Measurements from ENCODE around the gene BARHL2. TPM values are rescaled to one million over a fixed set of nuclear protein-coding genes. Genes with fewer than 3 reads are reported as not detected.

The BARHL2 gene
- total and polyA plus RNA-seq, 8 donors, result not detected

GRCh38 chr1:90715309-90715708 lies 1.8 kb downstream of the BARHL2 start:
- H3K4me1 ChIP-seq, result peaks cover 0 to 10% (median 0%) of the 10 kb centered on the region in 3 donors
- intact Hi-C loops (cut with DNase I), result no loop called here
- ATAC-seq (no peak), FAIRE-seq (no peak), DNase-seq (no peak)
- H3K36me3 ChIP-seq, result no peaks in the 10 kb centered on the region
- no peak overlapping the region for H3K4me3 ChIP-seq
- H3K27me3 ChIP-seq, result peaks cover 10 to 86% (median 20%) of the 10 kb centered on the region in 4 donors
- no peaks in the 10 kb centered on the region for H3K9me3 ChIP-seq
- TF ChIP-seq, protein P1, sequence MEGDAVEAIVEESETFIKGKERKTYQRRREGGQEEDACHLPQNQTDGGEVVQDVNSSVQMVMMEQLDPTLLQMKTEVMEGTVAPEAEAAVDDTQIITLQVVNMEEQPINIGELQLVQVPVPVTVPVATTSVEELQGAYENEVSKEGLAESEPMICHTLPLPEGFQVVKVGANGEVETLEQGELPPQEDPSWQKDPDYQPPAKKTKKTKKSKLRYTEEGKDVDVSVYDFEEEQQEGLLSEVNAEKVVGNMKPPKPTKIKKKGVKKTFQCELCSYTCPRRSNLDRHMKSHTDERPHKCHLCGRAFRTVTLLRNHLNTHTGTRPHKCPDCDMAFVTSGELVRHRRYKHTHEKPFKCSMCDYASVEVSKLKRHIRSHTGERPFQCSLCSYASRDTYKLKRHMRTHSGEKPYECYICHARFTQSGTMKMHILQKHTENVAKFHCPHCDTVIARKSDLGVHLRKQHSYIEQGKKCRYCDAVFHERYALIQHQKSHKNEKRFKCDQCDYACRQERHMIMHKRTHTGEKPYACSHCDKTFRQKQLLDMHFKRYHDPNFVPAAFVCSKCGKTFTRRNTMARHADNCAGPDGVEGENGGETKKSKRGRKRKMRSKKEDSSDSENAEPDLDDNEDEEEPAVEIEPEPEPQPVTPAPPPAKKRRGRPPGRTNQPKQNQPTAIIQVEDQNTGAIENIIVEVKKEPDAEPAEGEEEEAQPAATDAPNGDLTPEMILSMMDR (IDR thresholded peaks at IDR 0.05), result no peak
- whole genome bisulfite sequencing, 2 donors, result 3 to 9% methylated on average over 5 of the region's 5 CpGs
- no peak overlapping the region for H3K27ac ChIP-seq

- TF ChIP-seq, protein P1 (IDR thresholded peaks at IDR 0.05), result no peak
- Histone ChIP-seq H3K4me1 (peaks cover 0 to 10% (median 0%) of the 10 kb centered on the region in 3 donors), H3K36me3 (no peaks in the 10 kb centered on the region), H3K9me3 (no peaks in the 10 kb centered on the region), H3K27ac (no peak overlapping the region), H3K27me3 (peaks cover 10 to 83% (median 23%) of the 10 kb centered on the region in 4 donors), H3K4me3 (no peak overlapping the region)
- DNase-seq (no peak), ATAC-seq (no peak), FAIRE-seq (no peak)
- intact Hi-C loops (cut with DNase I), result no loop called here
- WGBS, 2 donors, result 6% methylated on average over 14 of the region's 14 CpGs
Observed at GRCh38 chr1:90714521-90714951, 2.6 kb downstream of the BARHL2 start.

DNA sequence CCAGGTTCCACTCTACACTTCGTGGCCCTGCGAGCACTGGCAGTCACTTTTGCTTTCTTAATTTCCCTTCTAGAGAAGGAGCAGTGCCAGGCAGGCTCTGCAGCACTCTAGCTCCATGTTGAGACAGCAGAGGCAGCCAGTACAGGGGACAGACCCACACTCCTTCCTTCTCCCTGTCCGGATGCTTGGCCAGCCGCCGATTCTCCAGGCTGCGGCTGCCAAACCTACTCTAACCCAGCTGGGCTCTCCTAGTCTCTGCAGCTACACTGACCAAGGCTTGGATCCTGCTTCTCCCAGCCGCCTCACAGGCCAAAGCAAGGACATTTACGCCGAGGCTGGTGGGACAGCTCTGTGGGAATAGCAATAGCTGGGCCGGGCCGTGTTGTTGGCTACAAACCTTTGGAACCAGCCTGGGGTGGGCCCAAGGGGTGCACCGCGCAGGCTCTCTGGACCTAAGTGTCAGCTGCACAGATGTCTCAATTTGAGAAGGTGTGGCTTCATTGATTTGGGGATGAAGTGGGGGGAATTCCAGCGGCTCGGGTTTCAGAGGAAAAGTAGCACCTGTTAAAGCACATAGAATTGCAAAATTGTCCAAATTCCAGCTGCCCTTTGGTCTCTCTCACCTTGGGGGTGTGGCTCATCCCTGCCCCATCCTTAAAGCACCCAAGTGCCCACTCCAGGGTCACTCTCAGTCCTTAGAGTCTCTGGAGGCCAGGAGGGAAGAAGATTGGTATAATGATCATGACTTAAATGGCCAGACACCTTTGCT lies 3.2 kb downstream of the BARHL2 start:
- H3K4me3 ChIP-seq, result no peak overlapping the region
- no peak for FAIRE-seq
- ATAC-seq, result no peak

GRCh38 chr1:90712915-90713730 lies 4.0 kb downstream of the BARHL2 start:
- Histone ChIP-seq H3K4me3 (no peak overlapping the region), H3K36me3 (no peaks in the 10 kb centered on the region), H3K27ac (no peak overlapping the region), H3K9me3 (no peaks in the 10 kb centered on the region), H3K4me1 (peaks cover 0 to 4% (median 0%) of the 10 kb centered on the region in 3 donors), H3K27me3 (peaks cover 10 to 72% (median 26%) of the 10 kb centered on the region in 4 donors)
- FAIRE-seq, result no peak
- no peak for DNase-seq
- 8 to 11% methylated on average over 15 of the region's 15 CpGs for WGBS, 2 donors
- TF ChIP-seq, protein P1 (IDR thresholded peaks at IDR 0.05), result no peak
- intact Hi-C loops (cut with DNase I), result no loop called here
- no peak for ATAC-seq

More for the DNA sequence above, 3.2 kb downstream of the BARHL2 start:
- peaks cover 0 to 10% (median 0%) of the 10 kb centered on the region in 3 donors for H3K4me1 ChIP-seq
- TF ChIP-seq, protein P1 (IDR thresholded peaks at IDR 0.05), result no peak
- peaks cover 10 to 79% (median 24%) of the 10 kb centered on the region in 4 donors for H3K27me3 ChIP-seq
- H3K9me3 ChIP-seq, result no peaks in the 10 kb centered on the region
- H3K36me3 ChIP-seq, result no peaks in the 10 kb centered on the region
- WGBS, 2 donors, result 3 to 4% methylated on average over 15 of the region's 15 CpGs
- intact Hi-C loops (cut with DNase I), result no loop called here
- DNase-seq, result no peak
- no peak overlapping the region for H3K27ac ChIP-seq
